AG08395 (cell line): ENCODE results near the gene MCEE.
"Not testable (repeated sequence)": the region's sequence is repeated elsewhere in the genome, so short reads cannot be mapped to it uniquely, and the experiment has no call there.

Experiments used
- DNase-seq: peaks from one replicate; pipeline ENCODE4 v3.0.0; 2012; ENCODE audit warnings: mixed read lengths, low spot score

Gene MCEE

DNA sequence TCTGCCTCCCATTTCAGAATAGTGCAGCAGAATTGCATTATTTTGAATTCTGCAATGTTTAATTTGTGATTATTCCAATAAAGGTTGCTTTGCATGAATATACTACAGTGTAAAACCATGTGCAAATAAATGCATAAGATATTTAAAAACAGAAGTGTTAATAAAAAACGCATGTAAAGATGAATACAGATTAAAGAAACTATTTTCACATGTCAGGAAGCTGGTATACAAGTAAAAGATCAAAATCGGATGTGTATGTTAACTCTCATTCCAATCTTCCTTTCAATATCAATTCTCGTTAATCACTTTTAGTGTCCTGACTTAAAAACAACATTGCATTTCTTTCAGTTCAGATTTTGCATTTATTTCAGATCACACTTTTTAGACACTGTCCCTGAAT lies 3.1 kb downstream of the MCEE start:
- no peak for DNase-seq

DNA sequence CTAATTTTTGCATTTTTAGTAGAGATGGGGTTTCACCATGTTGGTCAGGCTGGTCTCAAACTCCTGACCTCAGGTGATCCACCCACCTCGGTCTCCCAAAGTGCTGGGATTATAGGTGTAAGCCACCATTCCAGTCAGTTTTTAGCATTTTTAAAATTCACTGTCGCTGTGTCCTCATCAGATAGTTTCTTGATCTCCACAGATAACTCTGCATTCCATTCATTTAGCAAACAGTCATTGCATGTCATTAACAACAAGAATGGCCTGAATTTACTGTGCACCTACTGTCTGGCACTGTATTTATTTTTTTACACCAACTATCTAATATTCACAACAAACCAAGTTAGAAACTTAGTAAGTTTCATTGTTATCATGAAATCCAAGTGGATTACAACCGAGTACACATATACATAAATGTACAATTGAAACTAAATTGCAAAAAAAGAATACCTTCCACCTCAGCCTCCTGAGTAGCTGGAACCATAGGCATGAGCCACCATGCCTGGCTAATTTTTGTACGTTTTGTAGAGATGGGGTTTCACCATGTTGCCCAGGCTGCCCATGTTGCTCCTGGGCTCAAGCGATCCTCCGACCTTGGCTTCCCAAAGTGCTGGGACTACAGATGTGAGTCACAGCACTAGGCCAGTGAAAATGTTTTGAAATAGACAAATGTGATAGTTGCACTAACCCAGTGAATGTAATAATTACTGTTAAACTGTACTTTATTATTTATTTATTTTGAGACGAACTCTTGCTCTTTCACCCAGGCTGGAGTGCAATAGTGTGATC lies 4.3 kb downstream of the MCEE start:
- DNase-seq: no peak

DNA sequence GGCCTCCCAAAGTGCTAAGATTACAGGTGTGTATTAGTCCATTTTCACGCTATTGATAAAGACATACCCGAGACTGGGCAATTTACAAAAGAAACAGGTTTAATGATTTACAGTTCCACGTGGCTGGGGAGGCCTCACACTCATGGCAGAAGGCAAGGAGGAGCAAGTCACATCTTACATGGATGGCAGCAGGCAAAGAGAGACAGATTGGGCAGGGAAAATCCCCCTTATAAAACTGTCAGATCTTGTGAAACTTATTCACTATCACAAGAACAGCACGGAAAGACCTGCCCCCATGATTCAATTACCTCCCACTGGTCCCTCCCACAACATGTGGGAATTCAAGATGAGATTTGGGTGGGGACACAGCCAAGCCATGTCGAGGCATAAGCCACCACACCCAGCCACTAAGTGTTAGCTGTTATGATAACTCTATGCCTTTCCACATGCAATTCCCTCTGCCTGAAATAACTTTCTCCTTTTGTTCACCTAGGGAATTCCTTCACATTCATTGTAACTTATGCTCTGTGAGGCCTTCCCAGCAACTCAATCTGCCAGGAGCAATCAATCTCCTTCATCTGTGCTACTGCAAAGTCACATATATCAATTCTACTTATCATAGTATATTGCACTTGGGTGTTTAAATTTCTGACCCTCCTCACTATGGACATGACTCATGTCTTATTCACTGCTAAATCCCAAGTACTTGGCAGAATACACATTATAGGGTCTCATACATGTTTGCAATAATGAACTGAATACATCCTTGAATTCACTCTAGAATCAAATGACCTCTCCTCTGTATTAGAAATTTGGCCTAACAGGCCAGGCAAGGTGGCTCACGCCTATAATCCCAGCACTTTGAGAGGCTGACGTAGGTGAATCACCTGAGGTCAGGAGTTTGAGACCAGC lies 7.4 kb downstream of the MCEE start:
- no peak for DNase-seq

DNA sequence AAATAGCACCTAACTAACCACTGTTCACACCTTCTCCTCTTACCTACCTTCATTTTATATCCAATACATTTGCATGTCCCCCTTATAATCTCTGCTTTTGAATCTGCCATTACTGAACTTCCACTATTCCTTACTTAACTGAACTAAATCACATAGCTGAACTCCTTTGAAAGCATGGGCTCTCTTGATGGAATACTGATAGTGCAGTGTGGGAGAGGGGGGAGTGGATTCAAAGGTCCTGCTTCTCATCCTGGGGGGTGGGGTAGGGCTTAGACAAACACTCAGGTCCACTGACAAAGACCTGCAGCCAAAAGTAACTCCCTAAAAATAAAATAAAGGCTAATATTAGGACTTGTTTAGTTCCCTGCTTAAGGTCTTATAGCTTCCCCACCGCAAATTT lies 8.6 kb downstream of the MCEE start:
- no peak for DNase-seq

DNA sequence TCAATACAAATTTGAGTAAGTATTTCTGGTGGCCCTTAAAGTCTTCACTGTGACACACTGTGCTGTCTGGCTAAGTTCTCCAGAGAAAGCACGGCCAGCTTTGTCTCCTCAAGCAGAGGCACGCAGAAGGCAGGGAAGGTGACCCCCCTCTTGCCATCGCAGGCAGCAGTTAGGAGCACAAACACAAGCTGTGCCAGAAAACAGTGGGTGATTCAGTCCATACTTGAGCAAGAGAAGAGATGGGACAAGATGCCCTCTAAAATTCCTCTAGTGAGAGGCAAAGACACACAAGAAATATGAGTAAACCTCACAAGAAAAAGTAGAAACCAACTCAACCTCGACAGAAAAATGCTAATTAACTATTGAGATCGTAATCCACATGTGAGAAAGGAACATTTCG lies 9.8 kb downstream of the MCEE start:
- no peak for DNase-seq

DNA sequence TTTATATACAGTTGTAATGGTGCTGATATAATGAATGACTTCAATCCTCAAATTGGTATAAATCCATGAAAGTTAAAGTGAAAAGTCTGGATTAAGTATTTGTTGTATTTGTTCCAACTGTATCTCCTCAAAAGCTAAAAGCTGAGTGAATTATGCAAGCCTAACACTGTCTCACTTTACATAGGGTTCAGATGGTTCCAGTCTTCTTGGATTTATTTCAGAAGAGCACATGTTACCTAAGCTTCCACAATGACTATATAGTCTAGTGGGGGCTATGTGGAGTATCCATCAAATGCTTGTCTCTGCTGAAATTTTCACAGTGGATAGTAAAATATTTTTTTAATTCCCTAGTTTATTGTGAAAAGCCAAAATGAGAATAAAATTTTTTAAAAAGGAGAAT lies 13.0 kb downstream of the MCEE start:
- DNase-seq: no peak

DNA sequence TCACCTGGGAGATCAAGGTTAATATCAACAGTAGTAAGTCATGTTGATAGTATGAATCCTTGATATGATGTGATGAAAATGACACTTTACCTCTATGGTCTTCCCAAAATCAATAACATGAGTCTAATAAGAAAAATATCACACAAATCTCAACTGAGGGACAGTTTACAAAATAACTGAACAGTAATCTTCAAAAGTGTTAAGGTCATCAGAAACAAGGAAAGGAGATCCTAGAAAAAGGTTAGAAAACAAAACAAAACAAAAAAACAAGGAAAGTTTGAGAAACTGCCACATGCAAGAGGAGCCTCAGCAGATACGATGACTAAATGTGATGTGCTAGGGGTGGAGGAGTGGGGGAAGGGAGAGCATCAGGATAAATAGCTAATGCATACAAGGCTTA lies 16.2 kb downstream of the MCEE start:
- no peak for DNase-seq

DNA sequence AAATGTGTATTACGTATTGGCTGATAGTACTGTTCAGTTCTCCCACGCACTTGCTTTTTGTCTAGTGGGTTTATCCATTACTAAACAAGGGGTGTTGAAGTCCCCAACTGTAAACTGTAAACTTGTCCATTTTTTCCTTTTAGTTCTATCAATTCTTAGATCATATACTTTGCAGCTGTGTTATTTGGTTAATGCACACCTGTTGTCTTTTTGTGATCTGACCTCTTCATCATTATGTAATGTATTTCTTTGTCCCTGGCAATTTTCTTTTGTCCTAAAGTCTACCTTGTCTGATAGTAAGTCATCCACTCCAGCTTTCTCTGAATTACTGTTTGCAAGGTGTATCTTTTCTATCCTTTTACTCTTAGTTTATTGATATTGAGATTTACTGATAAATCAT lies 21.9 kb downstream of the MCEE start:
- DNase-seq: no peak

DNA sequence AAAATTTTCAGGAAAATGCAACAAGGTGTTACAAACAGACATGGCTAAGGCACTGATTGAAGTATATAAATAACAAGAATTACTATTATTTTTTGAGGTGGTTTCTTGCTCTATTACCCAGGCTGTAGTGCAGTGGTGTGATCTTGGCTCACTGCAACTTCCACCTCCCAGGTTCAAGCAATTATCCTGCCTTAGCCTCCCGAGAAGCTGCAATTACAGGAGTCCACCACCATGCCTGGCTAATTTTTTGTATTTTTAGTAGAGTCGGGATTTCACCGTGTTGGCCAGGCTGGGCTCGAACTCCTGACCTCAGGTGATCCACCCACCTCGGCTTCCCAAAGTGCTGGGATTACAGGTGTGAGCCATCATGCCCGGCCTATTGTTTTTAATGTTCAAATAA lies 23.6 kb downstream of the MCEE start:
- not testable (repeated sequence) for DNase-seq

DNA sequence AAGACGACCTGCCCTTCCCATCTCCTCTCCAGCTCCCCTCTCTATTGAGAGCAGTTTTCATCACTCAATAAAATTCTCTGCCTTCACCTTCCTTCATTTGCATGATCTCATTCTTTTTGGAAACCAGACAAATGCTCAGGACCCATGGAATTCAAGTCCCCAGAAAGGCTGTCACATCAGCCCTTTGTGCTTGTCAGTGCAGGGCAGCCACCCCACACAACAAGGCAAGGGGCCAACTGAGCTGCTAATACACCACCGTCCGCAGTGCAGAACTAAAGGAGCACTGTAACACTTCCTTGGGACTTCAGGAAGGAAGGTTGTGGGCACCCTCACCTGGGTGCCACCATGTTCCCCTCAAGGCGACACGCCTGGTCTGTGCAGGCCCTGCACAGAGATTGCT lies 26.2 kb downstream of the MCEE start:
- no peak for DNase-seq

DNA sequence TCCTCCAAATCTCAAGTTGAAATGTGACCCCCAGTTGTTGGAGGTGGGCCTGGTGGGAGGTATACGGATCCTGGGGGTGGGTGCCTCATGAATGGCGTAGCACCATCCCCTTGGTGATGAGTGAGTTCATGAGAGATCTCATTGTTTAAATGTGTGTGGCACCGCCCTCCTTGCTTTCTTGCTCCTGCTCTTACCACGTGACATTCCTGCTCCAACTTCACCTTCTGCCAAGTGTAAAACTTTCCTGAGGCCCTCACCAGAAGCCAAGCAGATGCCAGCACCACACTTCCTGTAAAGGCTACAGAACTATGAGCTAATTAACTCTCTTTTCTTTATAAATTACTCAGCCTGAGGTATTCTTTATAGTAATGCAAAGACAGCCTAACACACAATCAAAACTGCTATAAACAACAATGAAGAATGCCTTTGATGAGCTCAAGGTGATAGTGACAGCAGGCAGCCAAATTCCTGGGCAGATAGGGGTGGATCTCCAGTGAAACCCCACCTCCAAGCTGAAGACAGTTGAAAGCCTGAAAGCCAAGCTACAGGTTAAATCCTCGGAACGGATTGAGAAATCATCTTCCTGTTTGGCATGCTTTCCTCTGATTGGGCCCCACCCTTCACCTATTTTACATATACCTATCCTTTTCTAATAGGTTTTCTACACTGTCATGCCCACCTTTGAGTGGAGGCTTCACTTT lies 26.9 kb downstream of the MCEE start:
- no peak for DNase-seq

DNA sequence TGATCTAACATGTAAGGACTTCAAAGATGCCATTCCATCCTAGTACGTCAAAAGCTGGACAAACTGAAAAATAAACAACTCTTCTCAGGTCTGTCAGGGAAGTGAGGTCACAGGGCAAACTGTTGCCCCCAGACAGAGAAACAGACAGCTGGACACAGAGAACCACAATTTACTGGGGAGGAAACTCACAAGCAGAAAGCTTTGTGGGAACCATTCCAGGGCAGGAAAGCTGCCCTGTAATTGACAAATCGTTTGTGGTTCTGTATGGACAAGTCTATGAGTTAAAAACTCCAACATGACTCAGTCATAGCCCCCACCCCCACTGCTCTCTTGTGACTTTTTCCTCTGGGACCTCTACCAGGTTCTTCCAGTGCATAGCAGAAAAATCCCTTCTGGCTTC lies 28.4 kb downstream of the MCEE start:
- DNase-seq: peak; percentile 59

DNA sequence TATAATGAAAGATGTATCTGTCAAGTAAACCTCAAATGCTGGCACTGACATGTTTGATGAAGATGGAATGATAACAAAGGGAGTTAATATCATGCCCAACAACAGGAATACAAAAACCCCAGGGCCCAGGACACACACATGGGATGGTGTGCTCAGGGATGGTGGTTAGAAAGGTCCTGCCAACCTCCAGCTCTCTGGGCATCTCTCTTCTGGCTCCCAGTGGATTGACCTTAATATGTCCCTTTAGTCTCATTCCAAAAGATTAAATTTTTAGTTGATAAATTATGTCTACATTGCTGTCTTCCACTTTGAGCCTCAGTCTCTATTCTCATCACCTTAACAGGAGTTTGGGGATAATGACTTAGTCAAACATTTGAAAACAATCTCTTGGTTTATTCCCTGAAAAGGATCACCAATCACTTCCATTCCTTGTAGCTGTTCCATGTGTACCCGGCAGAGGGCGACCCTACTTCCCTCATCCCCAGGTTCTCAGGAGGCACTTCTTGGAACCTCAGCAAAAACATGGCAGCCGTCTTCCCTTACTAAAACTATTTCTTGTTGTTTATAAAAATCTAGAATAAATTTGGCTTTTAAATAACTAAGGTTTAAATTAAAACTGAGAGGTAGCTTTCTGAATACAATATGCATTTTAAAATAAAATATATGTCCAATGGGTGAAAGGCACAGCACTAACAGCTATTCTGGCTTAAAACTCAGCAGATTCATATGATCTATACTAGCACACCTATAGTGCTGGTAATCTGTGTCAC lies 29.6 kb downstream of the MCEE start:
- DNase-seq: peak; percentile 85

DNA sequence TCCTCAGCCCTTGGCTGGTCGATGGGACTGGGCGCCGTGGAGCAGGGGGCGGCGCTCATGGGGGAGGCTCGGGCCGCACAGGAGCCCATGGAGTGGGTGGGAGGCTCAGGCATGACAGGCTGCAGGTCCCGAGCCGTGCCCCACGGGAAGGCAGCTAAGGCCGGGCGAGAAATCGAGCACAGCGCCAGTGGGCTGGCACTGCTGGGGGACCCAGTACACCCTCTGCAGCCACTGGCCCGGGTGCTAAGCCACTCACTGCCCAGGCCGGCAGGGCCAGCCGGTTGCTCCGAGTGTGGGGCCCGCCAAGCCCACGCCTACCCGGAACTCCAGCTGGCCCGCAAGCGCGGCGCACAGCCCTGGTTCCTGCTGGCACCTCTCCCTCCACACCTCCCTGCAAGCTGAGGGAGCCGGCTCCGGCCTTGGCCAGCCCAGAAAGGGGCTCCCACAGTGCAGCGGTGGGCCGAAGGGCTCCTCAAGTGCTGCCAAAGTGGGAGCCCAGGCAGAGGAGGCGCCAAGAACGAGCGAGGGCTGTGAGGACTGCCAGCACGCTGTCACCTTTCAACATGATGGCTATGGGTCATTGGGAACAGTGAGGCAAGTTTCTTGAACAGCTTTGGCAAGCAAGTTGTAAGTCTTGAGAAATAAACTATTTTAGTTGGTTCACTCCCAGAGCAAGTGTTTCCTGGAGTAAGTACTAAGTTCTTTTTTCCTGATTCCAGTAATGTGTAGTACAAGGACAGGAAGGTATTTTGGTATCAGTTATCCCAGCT lies 37.4 kb downstream of the MCEE start:
- not testable (repeated sequence) for DNase-seq

DNA sequence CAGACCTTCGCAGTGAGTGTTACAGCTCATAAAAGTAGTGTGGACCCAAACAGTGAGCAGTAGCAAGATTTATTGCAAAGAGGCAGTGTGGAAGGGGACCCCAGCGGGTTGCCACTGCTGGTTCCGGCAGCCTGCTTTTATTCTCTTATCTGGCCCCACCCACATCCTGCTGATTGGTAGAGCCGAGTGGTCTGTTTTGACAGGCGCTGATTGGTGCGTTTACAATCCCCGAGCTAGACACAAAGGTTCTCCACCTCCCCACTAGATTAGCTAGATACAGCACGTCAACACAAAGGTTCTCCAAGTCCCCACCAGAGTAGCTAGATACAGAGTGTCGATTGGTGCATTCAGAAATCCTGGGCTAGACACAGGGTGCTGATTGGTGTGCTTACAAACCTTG lies 38.2 kb downstream of the MCEE start:
- DNase-seq: not testable (repeated sequence)

DNA sequence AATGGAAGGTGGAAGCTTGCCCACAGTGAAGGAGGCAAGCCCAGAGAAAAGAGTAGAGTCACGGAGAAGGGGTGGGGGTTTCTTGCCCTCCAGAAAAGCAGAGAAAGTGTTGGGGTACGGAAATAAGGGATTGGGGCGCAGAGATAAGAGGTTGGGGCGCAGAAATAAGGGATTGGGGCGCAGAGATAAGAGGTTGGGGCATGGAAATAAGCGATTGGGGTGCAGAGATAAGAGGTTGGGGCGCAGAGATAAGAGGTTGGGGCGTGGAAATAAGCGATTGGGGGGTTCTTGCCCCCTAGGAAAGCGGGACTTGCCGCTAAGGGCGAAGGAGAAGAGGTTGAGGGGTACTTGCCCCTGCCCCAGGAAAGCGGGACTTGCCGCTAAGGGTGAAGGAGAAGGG lies 40.6 kb downstream of the MCEE start:
- not testable (repeated sequence) for DNase-seq

DNA sequence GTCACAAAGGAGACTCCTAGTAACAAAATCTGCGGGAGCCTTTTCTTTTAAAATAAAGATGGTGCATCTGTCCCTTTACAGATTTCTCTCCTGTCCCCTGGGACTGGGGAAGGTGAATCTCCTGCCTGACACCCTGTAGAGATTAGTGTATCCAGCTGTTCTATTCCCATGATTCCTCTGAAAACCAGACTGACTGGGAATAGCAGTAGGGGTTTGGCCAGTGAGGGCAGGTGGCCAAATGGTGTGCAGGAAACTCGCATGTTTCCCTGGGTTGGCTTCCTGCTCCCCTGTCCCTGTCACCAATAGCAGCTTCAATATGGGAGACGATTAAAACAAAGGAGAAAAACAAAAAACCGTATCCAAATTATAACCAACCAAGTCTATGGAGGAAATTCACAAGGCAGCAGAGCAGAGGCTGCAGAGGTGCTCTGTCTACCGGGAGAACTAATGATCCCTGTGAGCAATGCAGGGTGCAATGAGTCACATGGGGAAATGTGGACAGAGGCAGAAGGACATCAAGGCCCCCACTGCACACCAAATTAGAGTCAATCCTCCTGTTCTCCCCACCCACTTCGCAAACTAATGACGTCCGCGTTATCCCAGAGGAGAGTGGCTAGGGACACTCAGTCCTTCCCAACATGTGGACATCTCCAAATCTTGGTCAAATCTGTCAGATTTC lies 44.6 kb downstream of the MCEE start:
- not testable (repeated sequence) for DNase-seq

DNA sequence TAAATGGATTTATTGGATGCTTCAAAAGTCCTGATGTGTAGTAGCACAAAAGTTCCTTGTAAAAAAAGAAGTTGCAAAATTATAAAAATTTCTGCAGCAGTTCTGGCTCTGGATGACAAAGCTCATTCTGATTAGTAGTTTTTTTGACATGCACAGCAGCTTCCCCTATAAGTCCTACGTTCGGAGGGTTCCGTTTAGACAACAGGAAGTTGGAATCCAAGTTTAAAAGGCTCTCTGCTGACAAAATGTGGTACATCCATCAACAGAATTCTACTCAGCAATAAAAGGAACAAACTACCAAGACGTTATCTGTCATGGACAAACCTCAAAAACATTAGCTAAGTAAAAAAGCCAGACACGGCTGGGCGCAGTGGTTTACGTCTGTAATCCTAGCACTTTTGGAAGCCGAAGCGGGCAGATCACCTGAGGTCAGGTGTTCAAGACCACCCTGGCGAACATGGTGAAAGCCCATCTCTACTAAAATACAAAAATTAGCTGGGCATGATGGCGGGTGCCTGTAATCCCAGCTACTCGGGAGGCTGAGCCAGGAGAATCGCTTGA lies 46.2 kb downstream of the MCEE start:
- not testable (repeated sequence) for DNase-seq

DNA sequence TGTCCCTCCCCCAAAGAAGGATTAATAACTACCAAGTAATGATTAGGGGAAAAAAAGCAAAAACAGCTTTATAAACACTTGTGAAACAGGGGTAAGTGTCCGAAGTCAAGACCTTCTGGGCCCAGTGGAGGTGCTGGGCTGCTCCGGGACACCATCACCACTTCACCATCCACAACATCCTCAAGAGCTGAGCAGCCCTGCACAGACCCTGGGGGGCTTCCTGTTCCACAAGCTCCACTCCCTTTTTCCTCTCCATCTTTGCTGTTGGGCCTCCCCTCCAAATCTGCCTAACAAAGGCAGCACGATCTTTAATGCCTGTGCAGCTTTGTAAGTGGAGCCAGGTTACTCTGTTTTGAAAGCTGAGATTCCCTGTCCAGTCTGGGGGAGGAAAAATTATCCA lies 46.7 kb downstream of the MCEE start:
- DNase-seq: not testable (repeated sequence)
